ENCODE measurements around the gene SETDB1. TPM values are rescaled to one million over a fixed set of nuclear protein-coding genes. Genes with fewer than 3 reads are reported as not detected.
A peak's percentile ranks its signal among the peaks of the same experiment; 100 is the strongest.

The SETDB1 gene
- total and polyA plus RNA-seq, 4 donors, result 5.4 to 23.7 (median 14.0) TPM

- peak; percentile 94 for DNase-seq (ENCODE audit: low spot score)
- Histone ChIP-seq H3K27ac (ENCODE audit: low read depth in 1 of 2, low read length in 2 of 2) (peak overlapping the region; percentile 57 to 69), H3K9ac (ENCODE audit: low read depth in 1 of 2, low read length in 2 of 2) (peak overlapping the region; percentile 2 to 26), H3K27me3 (ENCODE audit: control insufficient read depth in 4 of 4, insufficient read depth in 4 of 4, low read length in 3 of 4) (no peaks in the 10 kb centered on the region), H3K4me1 (ENCODE audit: control insufficient read depth in 4 of 4, insufficient read depth in 4 of 4, low read length in 3 of 4) (peaks cover 22 to 63% (median 52%) of the 10 kb centered on the region in 4 donors), H3K9me3 (ENCODE audit: control insufficient read depth in 4 of 4, low read length in 3 of 4) (no peaks in the 10 kb centered on the region), H3K4me3 (ENCODE audit: low read depth in 1 of 3, low read length in 3 of 3) (peak overlapping the region in 2 of 3 donors; percentile 34 to 42), H3K36me3 (ENCODE audit: control insufficient read depth in 4 of 4, insufficient read depth in 3 of 4, low read depth in 1 of 4, low read length in 3 of 4) (no peaks in the 10 kb centered on the region)
- peak; percentile 21 for TF ChIP-seq SP1 (IDR thresholded peaks at IDR 0.05)
- TF ChIP-seq FOXA2 (IDR thresholded peaks at IDR 0.05), result no peak
- TF ChIP-seq CTCF (IDR thresholded peaks at IDR 0.05; ENCODE audit: low read depth, low read length, missing input control), result peak; percentile 99
- no peak for TF ChIP-seq ZBTB33 (IDR thresholded peaks at IDR 0.05)
- peak; percentile 11 for TF ChIP-seq NR2F2 (IDR thresholded peaks at IDR 0.05)
- peak in 1 of 2 donors; percentile 47 for TF ChIP-seq RXRA (IDR thresholded peaks at IDR 0.05)
- peak; percentile 31 for TF ChIP-seq YY1 (IDR thresholded peaks at IDR 0.05)
- no peak for TF ChIP-seq TAF1 (conservative IDR thresholded peaks at IDR 0.05)
- TF ChIP-seq HNF4A (conservative IDR thresholded peaks at IDR 0.05), result peak in 1 of 2 donors; percentile 43
- TF ChIP-seq RAD21 (IDR thresholded peaks at IDR 0.05), result peak; percentile 92 to 95
- TF ChIP-seq MAX (IDR thresholded peaks at IDR 0.05), result no peak
- TF ChIP-seq HNF4G (IDR thresholded peaks at IDR 0.05), result no peak
- 13% methylated on average over 23 of the region's 23 CpGs for WGBS
Observed at GRCh38 chr1:150979092-150980056, 53.2 kb downstream of the SETDB1 start.

GRCh38 chr1:150981177-150981804, 55.1 kb downstream of the SETDB1 start:
- H3K9ac ChIP-seq (ENCODE audit: low read depth in 1 of 2, low read length in 2 of 2), result no peak overlapping the region

More at GRCh38 chr1:150981177-150981804, 55.1 kb downstream of the SETDB1 start:
- Histone ChIP-seq H3K27ac (ENCODE audit: low read depth in 1 of 2, low read length in 2 of 2) (peak overlapping the region; percentile 51 to 63), H3K27me3 (ENCODE audit: control insufficient read depth in 4 of 4, insufficient read depth in 4 of 4, low read length in 3 of 4) (no peaks in the 10 kb centered on the region), H3K4me3 (ENCODE audit: low read depth in 1 of 3, low read length in 3 of 3) (no peak overlapping the region), H3K36me3 (ENCODE audit: control insufficient read depth in 4 of 4, insufficient read depth in 3 of 4, low read depth in 1 of 4, low read length in 3 of 4) (peaks cover 0 to 4% (median 3%) of the 10 kb centered on the region in 4 donors), H3K4me1 (ENCODE audit: control insufficient read depth in 4 of 4, insufficient read depth in 4 of 4, low read length in 3 of 4) (peaks cover 22 to 56% (median 49%) of the 10 kb centered on the region in 4 donors), H3K9me3 (ENCODE audit: control insufficient read depth in 4 of 4, low read length in 3 of 4) (no peaks in the 10 kb centered on the region)
- TF ChIP-seq HNF4A (conservative IDR thresholded peaks at IDR 0.05) (no peak), ATF3 (IDR thresholded peaks at IDR 0.05) (peak; percentile 62)
- DNase-seq (ENCODE audit: low spot score), result no peak
- WGBS, result 58% methylated on average over 6 of the region's 6 CpGs
